NCI-H82 treated with DMSO at 0.1 percent for 48 hours (cell line): ENCODE results near the gene PPFIA3.

Experiments
- DNase-seq: peaks from one replicate; lab custom pipeline; 2025; ENCODE audit not compliant: unreplicated experiment; lab: John Stamatoyannopoulos, UW

PPFIA3 gene

DNA sequence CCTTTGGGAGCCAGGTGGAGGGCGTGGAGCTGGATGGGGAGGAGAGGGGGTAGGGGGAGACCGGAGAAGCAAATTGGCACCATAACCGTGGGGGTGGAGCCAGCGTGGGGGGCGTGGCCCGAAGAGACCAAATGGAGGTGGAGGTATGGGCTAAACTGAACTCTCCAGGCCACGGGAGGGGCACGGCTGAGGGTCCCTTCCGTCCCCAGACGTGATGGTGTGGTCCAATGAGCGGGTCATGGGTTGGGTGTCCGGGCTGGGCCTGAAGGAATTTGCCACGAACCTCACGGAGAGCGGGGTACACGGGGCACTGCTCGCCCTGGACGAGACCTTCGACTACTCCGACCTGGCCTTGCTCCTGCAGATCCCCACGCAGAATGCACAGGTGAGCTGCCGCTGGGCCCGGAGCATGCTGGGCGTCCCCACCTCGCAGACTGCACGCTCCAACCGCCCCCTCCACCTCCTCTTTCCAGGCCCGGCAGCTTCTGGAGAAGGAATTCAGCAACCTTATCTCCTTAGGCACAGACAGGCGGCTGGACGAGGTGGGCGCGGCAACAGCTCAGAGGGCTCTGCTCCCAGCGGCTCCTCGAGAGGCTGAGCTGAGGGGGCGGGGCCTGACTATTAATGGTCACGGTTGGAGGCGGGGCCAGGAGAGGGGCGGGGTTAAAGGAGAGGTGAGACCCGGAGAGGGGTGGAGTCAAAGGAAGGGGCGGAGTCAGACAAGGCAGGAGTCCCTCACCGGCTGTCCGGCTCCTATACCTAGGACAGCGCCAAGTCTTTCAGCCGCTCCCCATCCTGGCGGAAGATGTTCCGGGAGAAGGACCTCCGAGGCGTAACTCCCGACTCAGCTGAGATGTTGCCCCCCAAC lies 29.7 kb downstream of the PPFIA3 start:
- DNase-seq, result peak; percentile 98

DNA sequence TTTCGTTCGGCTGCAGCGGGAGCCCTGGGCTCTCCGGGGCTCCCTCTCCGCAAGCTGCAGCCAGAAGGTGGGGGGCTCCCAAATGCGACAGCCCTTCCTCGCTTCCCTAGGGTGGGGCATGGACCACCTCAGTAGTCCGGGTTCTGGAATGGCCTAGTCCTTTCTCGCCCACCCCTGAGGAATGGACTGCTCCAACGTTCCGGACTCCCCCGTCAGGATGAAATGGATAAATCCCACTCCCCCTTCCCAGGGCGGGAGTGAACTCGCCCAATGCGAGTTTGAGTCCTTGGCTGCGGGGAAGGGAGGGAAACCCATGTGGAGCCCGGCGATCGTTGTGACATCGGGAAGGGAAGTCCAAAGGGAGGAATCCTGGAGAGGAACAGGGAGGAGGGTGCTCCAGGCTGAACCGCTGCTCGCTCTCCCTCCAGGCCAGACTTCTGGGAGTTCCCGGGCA lies 30.3 kb downstream of the PPFIA3 start:
- peak; percentile 44 for DNase-seq

DNA sequence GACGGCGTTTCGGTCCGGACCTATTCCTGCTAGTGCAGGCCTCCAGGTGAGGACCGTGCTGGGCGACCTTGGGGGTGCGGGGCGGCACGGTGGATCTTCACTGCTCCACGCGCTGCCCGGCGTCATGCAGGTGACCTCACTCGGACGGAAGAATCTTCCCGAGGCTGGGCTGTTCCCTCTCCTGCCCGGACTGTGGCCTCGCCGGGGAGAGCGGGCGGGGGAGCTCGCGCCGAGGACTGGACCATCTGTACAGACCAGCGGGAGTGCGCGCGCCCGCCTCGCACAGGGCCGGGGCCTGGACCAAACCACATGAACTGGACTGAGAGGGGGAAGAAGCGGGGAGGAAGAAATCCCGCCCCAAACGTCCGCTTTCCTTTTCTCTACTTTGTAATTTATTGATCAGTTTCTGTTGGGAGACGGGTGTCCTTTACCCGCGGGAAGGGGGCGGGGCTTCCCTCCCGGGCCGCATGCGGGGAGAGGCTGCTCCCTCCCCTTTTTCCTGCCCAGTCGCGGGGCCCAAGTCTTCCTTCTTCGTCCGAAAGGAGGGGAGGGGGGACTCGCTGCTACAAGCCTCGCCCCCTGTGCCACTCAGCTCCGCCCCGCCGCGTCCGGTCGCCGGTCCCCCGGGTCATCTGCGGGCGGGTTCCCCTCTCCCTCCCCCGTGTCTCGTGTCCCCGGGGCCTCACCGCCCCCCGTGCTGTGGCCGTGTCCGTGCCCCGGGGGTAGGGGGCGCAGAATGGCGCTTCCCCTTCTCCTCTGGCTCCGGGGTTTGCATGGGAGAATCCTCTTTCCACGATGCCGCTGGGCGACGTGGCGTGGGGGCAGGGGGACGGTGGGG lies 31.0 kb downstream of the PPFIA3 start:
- DNase-seq, result peak; percentile 81

DNA sequence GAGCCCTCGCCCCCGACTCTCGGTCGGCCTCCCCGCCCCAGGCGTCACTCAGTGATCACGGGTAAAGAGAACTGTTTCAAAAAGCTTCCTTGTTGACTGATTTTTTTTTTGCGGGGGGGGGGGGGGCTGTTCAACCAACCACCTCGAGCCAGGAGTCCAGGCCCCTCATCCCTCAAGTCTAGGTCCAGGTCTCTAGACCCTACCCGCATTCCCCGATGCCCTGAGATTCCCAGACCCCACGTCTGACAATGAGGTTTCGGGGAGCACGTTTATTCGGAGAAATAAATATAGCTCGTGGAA lies 31.6 kb downstream of the PPFIA3 start:
- DNase-seq, result no peak

DNA sequence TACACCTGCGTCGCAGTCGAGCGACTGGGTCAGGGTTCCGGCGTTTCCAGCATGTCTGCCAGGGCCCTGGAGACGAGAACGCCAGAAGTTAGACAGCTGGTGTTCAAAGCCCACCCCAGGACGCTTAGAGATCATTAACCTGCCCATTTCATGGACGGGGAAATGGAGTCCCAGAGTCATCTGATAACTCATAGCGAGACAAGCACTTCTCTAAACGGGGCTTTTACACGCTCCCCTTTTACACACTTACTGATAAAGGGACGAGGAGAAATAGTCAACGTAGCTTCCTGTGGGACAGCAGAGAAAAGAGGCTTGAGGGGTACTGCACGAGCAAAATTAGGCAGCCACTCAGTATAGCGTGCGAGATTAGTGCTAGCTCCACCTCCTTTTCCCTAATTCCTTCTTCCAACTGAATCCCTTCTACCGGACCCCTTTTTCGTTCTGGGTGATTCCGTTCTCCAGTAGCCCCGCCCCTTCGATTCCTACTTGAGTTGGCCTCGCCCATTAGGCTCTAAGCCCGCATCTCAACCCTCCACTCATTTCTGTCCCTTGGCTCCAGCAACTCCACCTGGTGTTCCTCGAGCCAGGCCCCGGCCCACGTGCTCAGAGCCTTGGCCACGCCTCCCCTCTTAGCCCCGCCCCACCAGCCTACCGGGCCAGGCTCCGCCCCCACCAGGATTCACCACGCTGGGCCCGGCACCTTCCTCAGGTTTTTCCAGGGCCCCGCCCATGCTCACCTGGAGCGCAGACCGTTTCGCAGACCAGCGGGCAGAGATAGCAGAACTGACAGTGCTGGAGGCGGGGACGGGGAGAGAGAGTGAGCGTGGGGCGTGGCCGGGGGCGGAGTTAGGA lies 32.1 kb downstream of the PPFIA3 start:
- DNase-seq, result peak; percentile 80

DNA sequence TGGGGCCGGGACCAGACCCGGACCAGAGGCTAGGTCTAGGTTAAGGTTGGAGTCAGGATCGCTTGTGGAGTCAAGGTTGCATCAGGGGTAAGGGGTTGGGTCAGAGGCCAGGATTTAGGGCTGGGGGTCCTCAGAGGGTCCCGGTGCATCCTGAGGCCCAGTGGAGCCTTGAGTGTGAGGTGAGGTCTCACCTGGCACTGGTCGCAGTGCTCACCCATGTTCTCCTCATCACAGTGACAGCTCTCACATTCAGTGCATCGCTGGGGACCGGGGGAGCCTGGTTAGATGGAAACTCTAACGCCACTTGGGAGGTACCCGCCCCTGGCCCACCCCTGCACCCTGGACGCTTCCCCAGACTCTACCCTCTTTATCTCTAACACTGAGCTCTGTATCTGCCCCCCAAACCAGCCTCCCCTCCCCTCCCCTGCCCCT lies 32.8 kb downstream of the PPFIA3 start:
- no peak for DNase-seq

DNA sequence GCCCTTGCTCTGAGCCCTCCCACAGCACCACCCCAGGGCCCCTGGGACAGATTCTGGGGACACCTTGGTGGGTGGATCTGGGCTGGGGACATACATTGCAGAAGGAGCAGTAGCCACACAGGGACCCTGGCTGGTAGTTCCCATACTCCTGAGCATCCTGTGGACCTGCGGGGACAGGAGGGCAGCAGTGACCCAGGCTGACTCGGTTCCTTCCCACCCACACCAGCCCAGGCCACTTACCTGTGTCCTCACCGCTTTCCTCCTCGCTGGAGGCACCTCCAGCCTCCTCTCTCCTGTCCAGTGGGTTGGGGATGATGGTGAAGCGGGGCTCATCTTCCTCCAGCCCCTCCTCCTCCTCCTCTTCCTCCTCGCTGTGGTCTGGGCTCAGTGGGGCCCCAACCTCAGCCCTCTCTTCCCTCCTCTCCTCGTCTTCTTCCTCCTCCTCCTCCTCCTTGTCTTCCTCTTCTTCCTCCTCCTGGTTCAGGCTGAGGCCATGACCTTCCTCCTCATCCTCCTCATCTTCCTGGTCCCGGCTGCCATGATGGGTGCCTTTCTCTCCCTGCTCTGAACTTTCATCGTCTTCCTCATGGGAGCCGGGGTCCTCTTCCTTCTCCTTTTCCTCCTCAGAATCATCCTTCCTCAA lies 33.9 kb downstream of the PPFIA3 start:
- no peak for DNase-seq

DNA sequence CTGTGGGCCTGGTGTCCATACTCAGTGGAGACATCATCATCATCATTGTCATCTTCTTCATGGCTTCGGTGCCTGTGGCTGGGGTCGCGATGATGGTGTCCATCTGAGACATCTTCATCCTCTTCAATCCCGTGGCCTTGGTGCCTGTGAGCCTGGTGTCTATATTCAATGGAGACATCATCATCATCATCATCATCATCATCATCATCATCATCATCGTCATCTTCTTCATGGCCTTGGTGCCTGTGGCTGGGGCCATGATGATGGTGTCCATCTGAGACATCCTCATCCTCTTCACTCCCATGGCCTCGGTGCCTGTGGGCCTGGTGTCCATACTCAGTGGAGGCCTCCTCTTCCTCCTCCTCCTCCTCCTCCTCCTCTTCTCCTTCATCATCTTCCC lies 34.9 kb downstream of the PPFIA3 start:
- DNase-seq, result no peak

DNA sequence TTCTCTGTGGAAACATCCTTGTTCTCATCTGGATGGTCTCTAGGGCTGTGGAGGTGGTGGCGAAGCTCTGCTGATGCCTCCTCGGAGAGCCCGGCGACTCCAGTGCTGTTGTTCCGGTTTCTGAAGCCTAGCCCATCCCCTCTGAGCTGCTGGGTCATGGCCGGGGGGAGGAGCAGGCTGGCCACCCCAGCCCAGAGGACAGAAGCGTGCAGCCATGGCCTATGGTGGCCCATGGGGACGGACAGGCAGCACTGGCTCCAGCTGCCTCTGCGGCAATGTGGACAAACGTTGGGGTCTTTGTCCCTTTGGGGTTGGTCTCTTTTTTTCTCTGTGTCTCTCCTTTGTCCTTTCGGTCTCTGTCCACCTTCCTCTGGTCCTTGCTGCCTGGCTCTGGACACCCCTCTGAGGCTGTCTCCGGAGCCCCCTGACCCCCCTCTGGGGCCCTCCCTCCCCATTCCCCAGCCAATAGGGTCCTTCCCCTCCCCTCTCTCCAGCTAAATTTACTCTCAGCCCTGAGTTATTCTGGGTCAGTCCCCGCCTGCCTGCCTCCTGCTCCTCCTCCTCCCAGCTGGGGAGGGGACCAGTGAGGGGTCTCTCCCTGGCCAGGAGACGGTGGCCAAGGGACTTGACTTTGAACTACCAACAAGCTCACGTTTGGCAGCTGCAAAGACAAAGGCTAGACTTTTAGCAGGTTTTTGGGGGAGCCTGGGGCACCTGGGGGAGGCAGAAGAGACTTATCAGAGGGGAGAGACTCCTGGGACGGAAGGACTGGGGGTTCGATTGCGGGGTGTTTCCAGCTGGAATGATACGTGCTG lies 35.9 kb downstream of the PPFIA3 start, which contains the start of gene HRC:
Gene HRC, minus strand, starts transcription at position 392 of the 815 bp plus-strand sequence. Its CDS starts 159 bp downstream, at position 233.
- no peak for DNase-seq

DNA sequence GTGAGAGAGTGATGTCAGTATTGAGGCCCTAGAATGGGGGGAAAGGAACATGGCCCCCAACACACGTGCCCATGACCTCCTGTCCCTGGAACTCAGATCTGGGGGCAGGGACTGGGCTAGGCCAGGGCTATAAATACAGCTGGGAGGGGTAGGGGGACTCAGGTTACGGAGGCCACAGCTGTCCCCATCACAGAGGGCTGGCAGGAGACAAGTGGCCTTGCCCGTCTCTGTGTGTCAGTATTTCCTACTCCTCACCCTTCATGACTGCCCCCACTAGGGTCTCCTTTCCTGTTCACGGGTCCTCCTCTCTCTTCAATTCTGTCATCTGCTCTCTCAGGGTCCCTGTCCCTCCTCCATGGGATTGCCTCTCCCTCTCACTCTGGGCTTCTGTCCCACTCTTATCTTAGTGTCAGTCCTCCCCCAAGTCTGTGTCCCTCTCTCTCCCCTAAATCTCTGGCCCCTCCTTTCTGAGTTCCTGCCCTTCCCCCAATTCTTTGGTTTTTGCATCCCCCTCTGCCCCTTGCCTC lies 36.5 kb downstream of the PPFIA3 start:
- peak; percentile 21 for DNase-seq

DNA sequence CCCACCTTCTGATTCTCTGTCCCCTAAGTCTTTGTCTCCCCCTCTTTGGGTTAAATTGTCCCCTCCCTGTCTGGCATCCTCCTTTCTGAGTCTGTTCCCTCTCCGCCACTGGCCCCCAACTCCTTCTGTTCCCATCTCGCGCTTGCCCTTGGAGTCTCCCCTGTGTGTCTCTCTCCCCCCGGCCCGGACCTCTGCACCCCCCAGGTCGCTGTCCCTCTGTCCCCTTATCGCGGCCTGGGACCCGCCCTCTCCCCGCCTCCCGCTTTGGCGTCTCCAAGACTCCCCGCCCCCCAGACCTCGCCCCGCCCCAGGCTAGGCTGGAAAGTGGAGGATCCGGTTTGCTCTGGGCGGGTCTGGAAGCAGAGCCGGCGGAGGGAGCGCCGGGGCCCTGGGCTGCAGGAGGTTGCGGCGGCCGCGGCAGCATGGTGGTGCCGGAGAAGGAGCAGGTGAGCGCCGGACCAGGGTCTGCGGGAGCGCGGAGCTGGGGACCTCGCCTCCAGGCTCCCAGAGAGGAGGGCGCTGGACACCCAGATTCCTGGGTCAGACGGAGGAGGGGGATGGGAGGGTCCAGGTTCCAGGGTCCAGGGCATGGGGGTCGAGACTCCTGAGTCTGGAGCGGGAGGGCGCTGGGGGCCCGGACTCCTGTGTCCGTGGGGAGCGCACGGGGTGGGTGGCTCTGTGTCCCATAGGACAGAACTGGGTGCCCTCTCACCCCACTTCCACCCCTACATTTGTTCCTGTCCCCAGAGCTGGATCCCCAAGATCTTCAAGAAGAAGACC lies 38.3 kb downstream of the PPFIA3 start, which contains the start of gene TRPM4:
Gene TRPM4, plus strand, starts transcription at position 348 of the 780 bp plus-strand sequence. Its CDS starts 75 bp downstream, at position 423.
- peak; percentile 58 for DNase-seq

DNA sequence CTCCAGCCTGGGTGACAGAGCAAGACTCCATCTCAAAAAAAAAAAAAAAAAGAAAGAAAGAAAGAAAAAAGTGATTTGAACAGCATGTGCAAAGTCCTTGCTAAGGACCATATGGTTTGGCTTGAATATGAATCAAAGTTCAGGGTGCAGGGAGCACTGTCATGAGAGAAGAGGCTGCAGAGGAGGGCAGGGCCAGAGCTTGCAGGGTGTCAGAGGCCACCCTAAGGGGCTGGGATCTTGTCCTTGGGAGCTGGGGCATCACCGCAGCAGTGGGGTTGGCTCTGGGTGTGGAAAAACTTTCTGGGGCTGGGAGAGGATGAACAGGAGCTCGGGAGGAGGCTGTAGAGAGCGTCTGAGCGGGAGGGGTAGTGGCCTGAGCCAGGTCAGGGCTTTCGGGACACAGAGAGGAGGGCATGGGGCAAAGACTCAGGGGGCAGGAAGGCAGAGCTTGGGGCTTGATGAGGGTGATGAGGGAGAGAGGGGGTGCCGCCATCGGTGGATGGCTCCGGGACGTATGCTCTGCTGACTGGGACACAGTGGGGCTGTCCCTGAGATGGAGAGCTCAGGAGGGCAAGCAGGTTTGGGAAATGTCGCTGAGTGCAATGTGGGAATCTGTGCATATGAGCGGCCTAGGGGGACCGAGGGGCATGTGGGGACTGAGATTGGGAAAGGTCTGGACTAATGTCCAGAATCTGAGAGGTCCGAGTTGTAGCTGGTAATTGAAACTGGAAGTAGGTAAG lies 41.3 kb downstream of the PPFIA3 start:
- no peak for DNase-seq

DNA sequence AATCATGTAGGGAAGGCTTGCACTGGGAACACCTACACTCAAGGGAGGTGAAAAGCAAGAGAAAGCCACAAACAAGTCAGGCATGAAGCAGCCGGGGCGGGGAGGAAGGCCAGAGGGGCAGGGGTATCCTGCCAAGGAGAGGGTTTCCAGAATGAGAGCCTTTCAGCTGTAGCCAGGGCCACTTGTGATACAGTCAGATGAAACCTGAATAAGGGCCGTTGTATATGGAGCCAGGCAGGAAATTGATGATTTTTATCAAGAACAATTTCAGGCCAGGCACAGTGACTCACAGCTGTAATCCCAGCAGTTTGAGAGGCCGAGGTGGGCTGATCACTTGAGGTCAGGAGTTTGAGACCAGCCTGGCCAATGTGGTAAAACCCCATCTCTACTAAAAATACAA lies 42.6 kb downstream of the PPFIA3 start:
- no peak for DNase-seq

DNA sequence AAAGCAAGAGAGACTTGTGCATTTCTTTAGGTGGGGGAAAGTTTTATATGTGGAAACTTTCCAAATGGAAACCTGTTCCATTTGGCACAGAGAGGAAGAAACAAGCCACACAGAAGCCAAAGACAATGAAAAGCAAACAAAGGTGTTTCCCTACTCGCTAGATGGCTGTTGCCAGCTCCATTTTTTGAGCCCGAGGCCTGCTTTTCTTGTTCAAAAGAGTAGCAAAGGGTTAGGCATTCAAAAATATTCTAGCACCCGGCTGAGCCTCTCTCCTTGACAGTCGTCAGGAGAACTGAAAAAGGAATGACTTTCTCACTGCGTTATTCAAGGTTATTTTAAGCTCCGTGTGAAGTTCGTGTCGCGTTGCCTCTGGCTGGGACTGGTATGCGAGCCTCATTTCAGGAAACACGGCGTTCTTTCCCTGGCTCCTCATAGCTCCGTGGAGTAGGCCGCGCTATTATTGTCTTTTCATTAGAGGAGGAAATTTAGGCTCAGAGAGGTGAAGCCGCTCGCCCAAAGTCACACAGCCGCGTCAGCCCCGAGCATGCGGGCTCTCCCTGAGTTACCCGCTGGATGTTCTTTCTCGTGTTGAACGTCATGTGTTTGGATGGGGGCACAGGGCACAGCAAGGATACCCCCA lies 45.9 kb downstream of the PPFIA3 start:
- no peak for DNase-seq

DNA sequence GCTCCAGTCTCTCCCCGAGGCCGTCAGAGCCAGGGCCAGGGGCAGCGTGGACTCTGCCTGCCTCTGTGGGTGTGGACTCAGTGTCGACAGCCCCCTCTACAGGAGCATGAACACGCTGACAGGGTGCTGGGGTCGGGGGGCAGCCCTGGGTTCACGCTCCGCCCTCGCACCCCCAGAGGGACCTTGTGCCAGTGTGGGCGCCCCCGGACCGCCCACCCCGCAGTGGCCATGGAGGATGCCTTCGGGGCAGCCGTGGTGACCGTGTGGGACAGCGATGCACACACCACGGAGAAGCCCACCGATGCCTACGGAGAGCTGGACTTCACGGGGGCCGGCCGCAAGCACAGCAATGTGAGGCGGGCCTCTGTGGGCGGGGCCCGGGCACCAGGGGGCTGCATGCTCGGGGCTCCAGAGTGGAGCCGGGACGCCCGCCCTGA lies 46.5 kb downstream of the PPFIA3 start:
- no peak for DNase-seq

DNA sequence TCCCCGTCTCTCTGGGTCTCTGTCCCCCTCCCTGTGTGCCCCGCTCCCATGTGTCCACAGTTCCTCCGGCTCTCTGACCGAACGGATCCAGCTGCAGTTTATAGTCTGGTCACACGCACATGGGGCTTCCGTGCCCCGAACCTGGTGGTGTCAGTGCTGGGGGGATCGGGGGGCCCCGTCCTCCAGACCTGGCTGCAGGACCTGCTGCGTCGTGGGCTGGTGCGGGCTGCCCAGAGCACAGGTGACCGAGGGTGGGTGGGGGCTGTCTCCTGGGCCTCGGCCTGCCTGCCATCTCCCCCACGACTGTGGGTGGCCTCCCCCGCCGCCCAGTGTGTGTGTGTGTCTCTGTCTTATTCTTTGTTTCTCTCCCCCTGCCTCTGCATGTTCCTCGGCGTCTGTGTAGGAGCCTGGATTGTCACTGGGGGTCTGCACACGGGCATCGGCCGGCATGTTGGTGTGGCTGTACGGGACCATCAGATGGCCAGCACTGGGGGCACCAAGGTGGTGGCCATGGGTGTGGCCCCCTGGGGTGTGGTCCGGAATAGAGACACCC lies 48.6 kb downstream of the PPFIA3 start:
- DNase-seq, result no peak

DNA sequence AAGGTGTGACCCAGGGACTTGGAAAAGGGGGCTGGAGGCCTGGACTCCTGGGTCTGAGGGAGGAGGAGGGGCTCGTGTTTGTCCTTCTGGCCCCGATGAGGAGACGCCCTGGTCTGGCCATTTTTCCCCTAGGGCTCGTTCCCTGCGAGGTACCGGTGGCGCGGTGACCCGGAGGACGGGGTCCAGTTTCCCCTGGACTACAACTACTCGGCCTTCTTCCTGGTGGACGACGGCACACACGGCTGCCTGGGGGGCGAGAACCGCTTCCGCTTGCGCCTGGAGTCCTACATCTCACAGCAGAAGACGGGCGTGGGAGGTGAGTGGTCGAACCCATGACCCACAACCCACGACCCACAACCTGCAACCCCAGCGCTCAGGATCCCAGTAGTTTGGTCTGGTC lies 49.1 kb downstream of the PPFIA3 start:
- no peak for DNase-seq
